ENCODE measurements around the gene HAO2. TPM values are rescaled to one million over a fixed set of nuclear protein-coding genes. Genes with fewer than 3 reads are reported as not detected.

HAO2 gene
- total RNA-seq, 1 donor from 2014 or later: 0.27 TPM

GRCh38 chr1:119380304-119380703 lies 11.7 kb downstream of the HAO2 start:
- no peaks in the 10 kb centered on the region for H3K36me3 Mint-ChIP-seq
- H3K4me3 Mint-ChIP-seq: no peak overlapping the region
- TF ChIP-seq CTCF (conservative IDR thresholded peaks at IDR 0.05): no peak
- H3K27me3 Mint-ChIP-seq: no peaks in the 10 kb centered on the region
- H3K27ac Mint-ChIP-seq: no peak overlapping the region
- no peaks in the 10 kb centered on the region for H3K9me3 Mint-ChIP-seq
- no peaks in the 10 kb centered on the region for H3K4me1 Mint-ChIP-seq (ENCODE audit: unreplicated experiment)
- DNase-seq (ENCODE audit: extremely low spot score, unreplicated experiment): no peak

- H3K36me3 Mint-ChIP-seq: no peaks in the 10 kb centered on the region
- no peak overlapping the region for H3K27ac Mint-ChIP-seq
- H3K4me3 Mint-ChIP-seq: no peak overlapping the region
- H3K27me3 Mint-ChIP-seq: no peaks in the 10 kb centered on the region
- H3K4me1 Mint-ChIP-seq (ENCODE audit: unreplicated experiment): no peaks in the 10 kb centered on the region
- H3K9me3 Mint-ChIP-seq: no peaks in the 10 kb centered on the region
- TF ChIP-seq CTCF (conservative IDR thresholded peaks at IDR 0.05): no peak
- DNase-seq (ENCODE audit: extremely low spot score, unreplicated experiment): no peak
These were observed 12.5 kb downstream of the HAO2 start for GRCh38 chr1:119380983-119381662.

- Mint-ChIP-seq H3K9me3 (peaks cover 5% of the 10 kb centered on the region), H3K4me3 (no peak overlapping the region), H3K27ac (no peak overlapping the region), H3K36me3 (no peaks in the 10 kb centered on the region), H3K4me1 (ENCODE audit: unreplicated experiment) (no peaks in the 10 kb centered on the region), H3K27me3 (no peaks in the 10 kb centered on the region)
- TF ChIP-seq CTCF (conservative IDR thresholded peaks at IDR 0.05): no peak
- no peak for DNase-seq (ENCODE audit: extremely low spot score, unreplicated experiment)
These were observed 16.0 kb downstream of the HAO2 start for GRCh38 chr1:119384591-119384990.

GRCh38 chr1:119385650-119386049 lies 17.1 kb downstream of the HAO2 start:
- Mint-ChIP-seq H3K36me3 (no peaks in the 10 kb centered on the region), H3K27me3 (no peaks in the 10 kb centered on the region)

GRCh38 chr1:119387858-119388257 lies 19.3 kb downstream of the HAO2 start:
- peaks cover 5% of the 10 kb centered on the region for H3K9me3 Mint-ChIP-seq
- no peak overlapping the region for H3K4me3 Mint-ChIP-seq
- no peak for TF ChIP-seq CTCF (conservative IDR thresholded peaks at IDR 0.05)
- H3K36me3 Mint-ChIP-seq: no peaks in the 10 kb centered on the region
- H3K27me3 Mint-ChIP-seq: no peaks in the 10 kb centered on the region
- no peak for DNase-seq (ENCODE audit: extremely low spot score, unreplicated experiment)
- H3K27ac Mint-ChIP-seq: no peak overlapping the region
- no peaks in the 10 kb centered on the region for H3K4me1 Mint-ChIP-seq (ENCODE audit: unreplicated experiment)

More at GRCh38 chr1:119385650-119386049, 17.1 kb downstream of the HAO2 start:
- DNase-seq (ENCODE audit: extremely low spot score, unreplicated experiment): no peak
- Mint-ChIP-seq H3K4me3 (no peak overlapping the region), H3K27ac (no peak overlapping the region), H3K4me1 (ENCODE audit: unreplicated experiment) (no peaks in the 10 kb centered on the region), H3K9me3 (peaks cover 5% of the 10 kb centered on the region)
- no peak for TF ChIP-seq CTCF (conservative IDR thresholded peaks at IDR 0.05)
